ENCODE results near the gene ADGRV1.

- TF ChIP-seq FOSL2 (IDR thresholded peaks at IDR 0.05; ENCODE audit: borderline replicate concordance, low read depth) = no peak
- no peak for TF ChIP-seq CTCF (IDR thresholded peaks at IDR 0.05)
- TF ChIP-seq REST (IDR thresholded peaks at IDR 0.05; ENCODE audit: low read depth, low read length) = no peak
- TF ChIP-seq EZH2phosphoT487 (IDR thresholded peaks at IDR 0.05; ENCODE audit: borderline replicate concordance, low read depth) = no peak
- TF ChIP-seq, protein P1, sequence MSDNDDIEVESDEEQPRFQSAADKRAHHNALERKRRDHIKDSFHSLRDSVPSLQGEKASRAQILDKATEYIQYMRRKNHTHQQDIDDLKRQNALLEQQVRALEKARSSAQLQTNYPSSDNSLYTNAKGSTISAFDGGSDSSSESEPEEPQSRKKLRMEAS (IDR thresholded peaks at IDR 0.05; ENCODE audit: low read depth) = no peak
- TF ChIP-seq FOXM1 (IDR thresholded peaks at IDR 0.05; ENCODE audit: low read depth) = no peak
- TF ChIP-seq SIN3A (IDR thresholded peaks at IDR 0.05; ENCODE audit: borderline replicate concordance, low read depth, low read length) = no peak
- TF ChIP-seq POLR2AphosphoS5 (IDR thresholded peaks at IDR 0.05; ENCODE audit: low read depth, low read length) = no peak
- TF ChIP-seq RAD21 (IDR thresholded peaks at IDR 0.05; ENCODE audit: low read length) = no peak
- TF ChIP-seq EP300 (IDR thresholded peaks at IDR 0.05; ENCODE audit: borderline replicate concordance in 1 of 2, low read depth in 1 of 2, low read length in 1 of 2) = no peak
- no peak for TF ChIP-seq NRF1 (IDR thresholded peaks at IDR 0.05; ENCODE audit: low read depth, low read length)
- TF ChIP-seq JUND (IDR thresholded peaks at IDR 0.05) = no peak
Observed at GRCh38 chr5:90803876-90804275, 245.3 kb downstream of the ADGRV1 start.

Measured in SK-N-SH (cell line).